ENCODE results near the gene KRTAP16-1.
"Not testable (repeated sequence)": the region's sequence is repeated elsewhere in the genome, so short reads cannot be mapped to it uniquely, and the experiment has no call there.

The KRTAP16-1 gene

DNA sequence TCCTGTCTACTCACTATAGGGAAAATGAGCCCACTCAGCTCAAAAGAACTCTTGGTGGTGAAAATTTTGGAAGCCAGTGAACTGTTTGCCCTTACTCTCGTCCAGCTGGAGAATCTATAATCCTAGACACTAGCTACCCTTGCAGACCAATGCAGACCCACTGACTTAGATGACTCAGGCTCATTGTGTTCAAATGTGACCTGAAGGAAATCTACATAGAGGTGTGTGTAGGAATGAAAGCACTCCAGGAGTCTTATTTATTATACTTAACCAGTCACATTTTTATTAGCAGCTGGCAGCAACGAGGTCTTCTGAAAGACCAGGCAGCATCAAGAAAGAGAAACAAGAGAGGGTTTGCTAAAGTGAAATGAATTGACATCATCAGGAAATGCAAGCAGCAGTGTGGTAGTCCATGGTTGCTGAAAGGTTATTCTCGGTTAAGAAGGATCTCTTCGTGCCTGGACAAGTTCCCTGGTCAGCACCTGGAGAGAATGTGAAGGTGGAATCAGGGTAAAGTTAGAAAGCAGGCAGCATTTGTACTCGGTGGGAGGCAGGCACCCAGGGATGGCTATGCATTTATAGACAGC lies 7.8 kb downstream of the KRTAP16-1 start:
- DNase-seq, result peak; percentile 80

DNA sequence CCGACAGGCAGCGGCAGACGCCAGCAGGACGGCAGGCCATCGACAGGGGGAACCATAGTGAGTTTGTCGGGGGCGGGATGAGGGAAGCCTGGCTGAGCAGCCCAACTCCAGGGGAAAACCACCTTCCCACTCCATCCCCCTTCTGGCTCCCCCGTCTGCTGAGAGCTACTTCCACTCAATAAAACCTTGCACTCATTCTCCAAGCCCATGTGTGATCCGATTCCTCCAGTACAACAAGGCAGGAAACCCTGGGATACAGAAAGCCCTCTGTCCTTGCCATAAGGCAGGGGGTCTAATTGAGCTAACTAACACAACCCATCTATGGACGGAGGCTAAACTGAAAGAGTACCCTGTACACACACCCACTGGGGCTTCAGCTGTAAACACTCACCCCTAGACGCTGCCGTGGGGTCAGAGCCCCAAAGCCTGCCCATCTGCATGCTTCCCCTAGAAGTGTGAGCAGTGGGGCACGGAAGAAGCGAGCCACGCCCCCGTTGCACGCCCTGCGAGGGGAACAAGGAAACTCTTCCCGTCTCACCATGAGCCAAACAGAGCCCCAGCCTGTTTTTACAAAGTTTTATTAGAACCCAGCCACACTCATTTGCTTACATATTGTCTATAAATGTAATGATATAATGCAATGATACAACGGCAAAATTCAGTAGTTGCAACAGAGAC lies 10.5 kb downstream of the KRTAP16-1 start:
- no peak for DNase-seq

DNA sequence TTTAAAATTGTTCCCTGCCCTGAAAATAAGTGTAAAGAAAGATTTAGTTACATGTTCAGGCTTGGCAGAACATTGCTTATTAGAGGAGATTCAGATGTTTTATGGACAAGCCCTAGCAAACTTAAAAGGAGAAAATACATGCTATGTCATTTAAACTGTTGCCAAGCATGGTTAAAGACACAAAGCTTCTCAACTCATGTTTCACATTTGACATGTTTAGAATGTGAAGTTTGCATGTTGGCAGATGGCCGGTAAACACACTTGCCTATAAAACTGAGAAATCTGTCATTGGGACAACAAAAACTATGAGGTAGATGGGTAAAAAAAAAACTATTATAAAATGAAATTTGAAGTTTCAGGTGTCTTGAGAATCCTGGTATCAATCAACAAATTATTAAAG lies 12.3 kb downstream of the KRTAP16-1 start:
- no peak for DNase-seq

DNA sequence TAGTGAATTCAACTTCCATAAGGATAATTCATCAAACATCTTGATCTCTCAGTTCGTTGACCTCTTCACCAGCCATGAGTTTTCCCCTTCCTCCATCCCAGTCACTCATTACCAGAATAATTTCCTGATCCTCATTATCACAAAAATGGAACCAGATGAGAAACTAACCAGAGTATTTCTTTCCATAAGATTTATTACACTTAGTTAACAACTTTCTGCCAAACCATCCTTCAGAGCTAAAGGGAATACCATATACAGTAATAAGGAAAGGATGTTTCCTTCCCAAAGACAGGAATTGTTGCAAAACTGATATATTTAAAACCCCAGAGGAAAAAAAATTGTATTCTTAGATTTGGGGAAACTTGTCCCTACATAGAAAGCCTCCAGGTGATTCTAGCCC lies 15.1 kb downstream of the KRTAP16-1 start:
- DNase-seq, result no peak

DNA sequence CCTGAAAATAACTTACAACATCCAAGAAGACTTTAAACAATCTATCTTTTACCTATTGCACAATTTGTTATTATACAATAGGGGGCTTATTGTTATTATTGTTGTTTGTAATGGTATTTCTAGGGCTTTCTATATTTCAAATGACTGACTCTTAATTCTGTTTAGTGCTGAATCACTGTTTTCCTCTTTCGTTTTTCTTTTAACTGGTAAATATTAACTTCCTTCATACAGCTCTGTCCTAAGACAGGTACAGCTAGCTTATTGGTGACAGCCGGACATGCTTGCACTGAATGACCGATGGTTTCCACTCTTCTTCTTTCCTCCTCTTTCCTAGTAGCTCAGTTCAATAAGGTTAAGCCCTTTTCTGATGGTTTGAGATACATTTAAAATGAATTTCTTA lies 22.1 kb downstream of the KRTAP16-1 start:
- no peak for DNase-seq

DNA sequence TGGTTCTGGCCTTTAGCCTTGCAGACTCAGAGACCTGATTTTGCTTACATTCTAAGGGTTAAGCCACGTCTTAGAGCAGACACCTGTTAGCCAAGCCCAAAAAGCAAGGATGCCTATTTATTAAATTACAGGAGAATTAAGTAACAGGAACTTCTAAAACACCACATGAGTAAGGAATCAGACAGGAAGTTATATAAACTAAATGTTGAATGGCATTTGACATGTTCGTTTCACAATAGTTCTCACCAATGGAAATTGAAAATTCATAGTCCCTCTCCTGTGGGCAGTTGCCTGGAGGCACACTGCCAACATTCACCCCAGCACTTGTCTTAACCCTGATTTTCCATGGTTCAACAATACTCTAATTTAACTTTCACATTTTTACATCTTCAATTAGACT lies 24.6 kb downstream of the KRTAP16-1 start:
- DNase-seq, result no peak

DNA sequence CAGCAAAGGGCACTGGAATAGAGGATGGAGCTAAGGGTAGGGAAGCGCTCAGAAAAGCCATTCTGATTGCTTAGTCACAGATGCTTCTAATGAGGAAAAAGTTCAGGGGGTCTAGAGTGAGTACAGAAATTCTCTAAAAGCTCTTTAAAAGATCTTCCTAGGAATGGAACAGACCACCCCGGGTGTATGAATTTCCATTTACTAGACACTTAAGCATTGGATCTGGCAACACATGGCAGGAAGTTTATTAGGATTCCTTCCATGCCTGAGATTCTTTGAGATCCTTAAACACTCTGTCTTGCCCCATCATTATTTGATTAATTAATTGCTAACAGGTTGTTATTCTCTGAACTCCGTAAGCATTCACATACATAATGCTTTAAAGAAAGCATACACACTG lies 25.1 kb downstream of the KRTAP16-1 start:
- DNase-seq, result no peak

DNA sequence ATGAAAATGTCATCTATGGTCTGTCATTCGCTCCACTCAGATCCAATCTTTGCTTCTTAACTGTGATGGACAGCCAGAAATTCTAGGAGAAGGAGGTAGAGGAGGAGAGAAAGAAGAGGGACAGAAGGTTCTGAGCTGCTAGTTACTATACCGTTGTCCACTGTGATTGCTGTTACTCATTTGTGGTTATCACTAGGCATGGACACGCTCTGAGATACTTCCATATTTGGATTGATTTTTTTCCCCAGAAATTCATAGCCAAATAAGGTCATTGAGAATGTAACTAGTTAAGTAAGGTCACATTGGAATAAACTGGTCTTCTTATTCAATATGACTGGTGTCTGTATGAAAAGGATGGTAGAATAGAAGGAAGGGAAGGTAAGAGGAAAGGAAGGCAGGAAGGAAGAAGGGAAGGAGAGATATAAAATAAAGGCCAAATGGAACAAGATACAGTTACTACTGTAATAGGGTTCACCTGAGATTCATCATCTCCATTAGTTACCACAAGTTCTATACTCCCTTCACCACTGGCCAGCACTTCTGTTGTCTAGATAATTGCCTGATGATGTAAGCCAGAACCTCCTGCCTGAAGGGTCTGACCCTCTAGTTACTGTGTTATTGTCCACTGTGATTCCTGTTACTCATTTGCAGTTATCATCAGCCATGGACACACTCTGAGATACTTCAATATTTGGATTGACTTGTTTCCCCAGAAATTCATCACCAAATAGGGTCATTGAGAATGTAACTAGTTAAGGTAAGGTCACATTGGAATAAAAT lies 30.7 kb downstream of the KRTAP16-1 start:
- DNase-seq, result no peak

DNA sequence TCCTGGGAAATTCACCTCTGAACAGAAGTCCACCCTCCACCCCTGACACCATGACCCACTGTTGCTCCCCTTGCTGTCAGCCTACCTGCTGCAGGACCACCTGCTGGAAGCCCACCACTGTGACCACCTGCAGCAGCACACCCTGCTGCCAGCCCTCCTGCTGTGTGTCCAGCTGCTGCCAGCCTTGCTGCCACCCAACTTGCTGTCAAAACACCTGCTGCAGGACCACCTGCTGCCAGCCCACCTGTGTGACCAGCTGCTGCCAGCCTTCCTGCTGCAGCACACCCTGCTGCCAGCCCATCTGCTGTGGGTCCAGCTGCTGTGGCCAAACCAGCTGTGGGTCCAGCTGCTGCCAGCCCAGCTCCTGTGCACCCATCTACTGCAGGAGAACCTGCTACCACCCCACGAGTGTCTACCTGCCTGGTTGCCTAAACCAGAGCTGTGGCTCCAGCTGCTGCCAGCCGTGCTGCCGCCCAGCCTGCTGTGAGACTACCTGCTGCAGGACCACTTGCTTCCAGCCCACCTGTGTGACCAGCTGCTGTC lies 33.4 kb downstream of the KRTAP16-1 start, which contains the start of gene KRTAP9-7:
Gene KRTAP9-7, plus strand, starts transcription at position 51 of the 543 bp plus-strand sequence. Its CDS starts 0 bp downstream, at position 51.
- DNase-seq, result not testable (repeated sequence)

DNA sequence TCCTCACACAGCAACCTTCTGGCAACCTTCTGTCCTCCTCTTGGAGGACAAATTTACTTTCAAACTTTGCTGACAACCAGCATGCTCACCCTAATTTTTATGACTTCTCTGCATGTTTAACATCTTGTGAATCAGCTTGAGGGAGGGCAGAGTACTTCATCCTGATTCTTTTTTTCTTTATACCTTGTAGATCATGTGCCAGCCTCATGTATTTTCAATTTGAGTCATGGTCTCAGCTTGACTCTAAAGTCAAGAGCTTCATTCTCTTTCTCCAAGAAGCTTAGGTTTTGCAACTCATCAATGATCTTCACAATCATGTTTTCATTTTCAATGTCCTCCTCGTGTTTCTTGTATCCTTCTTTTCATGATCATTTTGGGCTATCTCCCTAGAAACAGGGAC lies 37.3 kb downstream of the KRTAP16-1 start:
- DNase-seq, result no peak

DNA sequence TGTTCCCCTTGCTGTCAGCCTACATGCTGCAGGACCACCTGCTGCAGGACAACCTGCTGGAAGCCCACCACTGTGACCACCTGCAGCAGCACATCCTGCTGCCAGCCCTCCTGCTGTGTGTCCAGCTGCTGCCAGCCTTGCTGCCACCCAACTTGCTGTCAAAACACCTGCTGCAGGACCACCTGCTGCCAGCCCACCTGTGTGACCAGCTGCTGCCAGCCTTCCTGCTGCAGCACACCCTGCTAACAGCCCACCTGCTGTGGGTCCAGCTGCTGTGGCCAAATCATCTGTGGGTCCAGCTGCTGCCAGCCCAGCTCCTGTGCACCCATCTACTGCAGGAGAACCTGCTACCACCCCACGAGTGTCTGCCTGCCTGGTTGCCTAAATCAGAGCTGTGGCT lies 37.8 kb downstream of the KRTAP16-1 start:
- not testable (repeated sequence) for DNase-seq

DNA sequence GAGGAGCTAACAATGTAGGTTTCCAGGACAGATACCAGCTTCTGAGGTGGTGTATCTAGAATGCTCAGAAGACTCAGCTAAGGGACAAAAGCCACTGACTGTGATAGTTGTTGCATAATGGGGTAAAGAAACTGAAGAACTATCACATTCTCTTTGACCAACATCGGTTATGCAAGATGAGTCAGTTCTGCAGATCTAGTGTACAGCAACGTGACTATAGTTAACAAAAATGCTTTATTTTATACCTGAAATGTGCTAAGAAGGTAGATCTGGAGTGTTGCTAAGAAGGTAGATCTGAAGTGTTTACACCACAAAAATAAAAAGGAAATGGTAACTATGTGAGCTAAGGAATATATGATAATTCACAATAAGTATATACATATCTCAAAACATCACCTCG lies 41.4 kb downstream of the KRTAP16-1 start:
- DNase-seq, result no peak

DNA sequence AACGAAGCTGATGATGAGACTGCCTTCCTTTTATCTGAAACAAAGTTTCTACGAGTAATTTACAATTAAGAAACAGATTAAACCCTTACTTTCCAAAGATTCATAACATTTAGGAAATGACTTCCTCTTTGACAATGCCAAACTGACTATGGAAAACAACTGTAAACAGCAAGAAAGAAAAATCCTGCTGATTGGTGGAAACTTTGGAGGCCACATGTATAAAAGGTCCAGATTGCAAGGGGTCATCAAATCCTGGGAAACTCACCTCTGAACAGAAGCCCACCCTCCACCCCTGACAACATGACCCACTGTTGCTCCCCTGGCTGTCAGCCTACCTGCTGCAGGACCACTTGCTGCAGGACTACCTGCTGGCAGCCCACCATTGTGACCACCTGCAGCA lies 44.0 kb downstream of the KRTAP16-1 start, which contains the start of gene KRTAP9-6:
Gene KRTAP9-6, plus strand, starts transcription at position 301 of the 400 bp plus-strand sequence. Its CDS starts 0 bp downstream, at position 301.
- no peak for DNase-seq

DNA sequence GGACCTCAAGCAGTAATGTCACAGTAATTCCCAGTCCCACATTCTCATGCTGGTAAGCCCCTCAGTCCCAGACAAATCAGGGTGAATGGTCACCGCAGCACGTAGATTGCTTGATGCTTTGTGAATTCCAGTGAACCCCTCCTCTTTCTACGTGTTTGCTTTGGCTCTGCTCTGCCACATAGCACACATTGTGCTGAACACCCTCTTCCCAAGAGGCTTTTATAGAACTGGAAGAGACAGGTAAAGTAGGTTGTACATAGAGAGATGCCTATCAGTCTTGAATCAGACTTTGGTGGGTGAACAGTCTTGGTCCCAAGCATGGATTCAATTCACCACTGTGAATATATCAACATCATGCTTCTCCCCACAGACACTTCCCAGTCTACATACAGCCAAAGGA lies 44.5 kb downstream of the KRTAP16-1 start:
- DNase-seq, result no peak

DNA sequence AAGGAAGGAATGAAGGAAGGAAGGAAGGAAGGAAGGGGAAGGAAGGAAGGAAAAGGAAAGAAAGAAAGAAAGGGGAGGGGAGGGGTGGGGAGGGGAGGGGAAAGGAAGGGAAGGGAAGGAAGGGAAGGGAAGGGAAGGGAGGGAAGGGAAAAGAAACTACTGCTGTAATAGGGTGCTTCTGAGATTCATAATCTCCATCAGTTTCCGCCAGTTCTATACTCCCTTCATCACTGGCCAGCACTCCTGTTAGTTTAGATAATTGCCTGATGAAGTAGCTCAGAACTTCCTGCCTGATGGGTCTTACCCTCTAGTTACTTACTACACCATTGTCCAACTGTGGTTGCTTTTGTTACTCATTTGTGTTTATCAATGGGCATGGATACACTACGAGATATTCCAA lies 45.9 kb downstream of the KRTAP16-1 start:
- DNase-seq, result no peak

DNA sequence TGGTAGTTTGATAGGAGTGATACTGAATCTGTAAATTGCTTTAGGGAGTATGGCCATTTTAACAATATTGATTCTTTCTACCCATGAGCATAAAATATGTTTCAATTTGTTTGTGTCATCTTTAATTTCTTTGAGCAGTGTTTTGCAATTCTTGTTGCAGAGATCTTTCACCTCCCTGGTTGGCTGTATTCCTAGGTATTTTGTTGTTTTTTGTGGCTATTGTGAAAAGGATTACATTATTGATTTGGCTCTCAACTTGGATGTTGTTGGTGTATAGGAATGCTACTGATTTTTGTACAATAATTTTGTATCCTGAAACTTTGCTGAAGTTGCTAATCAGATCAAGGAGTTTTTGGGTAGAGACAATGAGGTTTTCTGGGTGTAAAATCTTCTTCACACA lies 50.7 kb downstream of the KRTAP16-1 start:
- no peak for DNase-seq
